RPMI8226 (cell line): ENCODE results near the gene COL11A2.
"Not testable (repeated sequence)": the region's sequence is repeated elsewhere in the genome, so short reads cannot be mapped to it uniquely, and the experiment has no call there.

ENCODE experiments used
- DNase-seq: peaks from one replicate; pipeline ENCODE4 v3.0.0-alpha.2; 2015

Gene COL11A2

GRCh38 chr6:33150560-33150959 is 41.7 kb downstream of the COL11A2 start:
- not testable (repeated sequence) for DNase-seq

GRCh38 chr6:33147807-33148666 is 44.2 kb downstream of the COL11A2 start:
- DNase-seq, result no peak

- DNase-seq, result peak; percentile 48
Measured at GRCh38 chr6:33144373-33144772, 47.9 kb downstream of the COL11A2 start.

- DNase-seq, result no peak
Measured at GRCh38 chr6:33143113-33143770, 49.0 kb downstream of the COL11A2 start.

GRCh38 chr6:33142501-33143070 is 49.7 kb downstream of the COL11A2 start:
- no peak for DNase-seq

- DNase-seq, result no peak
Measured at GRCh38 chr6:33140556-33140955, 51.7 kb downstream of the COL11A2 start.

- DNase-seq, result no peak
Measured at GRCh38 chr6:33139596-33140206, 52.6 kb downstream of the COL11A2 start.

- no peak for DNase-seq
Measured at GRCh38 chr6:33136310-33136900, 55.9 kb downstream of the COL11A2 start.

GRCh38 chr6:33132081-33132524 is 60.2 kb downstream of the COL11A2 start:
- DNase-seq, result no peak

- DNase-seq, result no peak
Measured at GRCh38 chr6:33128318-33128717, 63.9 kb downstream of the COL11A2 start.

GRCh38 chr6:33126101-33126714 is 66.1 kb downstream of the COL11A2 start:
- DNase-seq, result peak; percentile 71

GRCh38 chr6:33124947-33125346 is 67.3 kb downstream of the COL11A2 start:
- no peak for DNase-seq

GRCh38 chr6:33124525-33124901 is 67.8 kb downstream of the COL11A2 start:
- no peak for DNase-seq

GRCh38 chr6:33123732-33124524 is 68.3 kb downstream of the COL11A2 start:
- DNase-seq, result peak; percentile 68

- no peak for DNase-seq
Measured at GRCh38 chr6:33123181-33123580, 69.1 kb downstream of the COL11A2 start.

- DNase-seq, result no peak
Measured at GRCh38 chr6:33120001-33120400, 72.3 kb downstream of the COL11A2 start.

- peak; percentile 69 for DNase-seq
Measured at GRCh38 chr6:33118525-33119123, 73.6 kb downstream of the COL11A2 start.

- no peak for DNase-seq
Measured at GRCh38 chr6:33117811-33118277, 74.4 kb downstream of the COL11A2 start.

GRCh38 chr6:33116841-33117711 is 75.2 kb downstream of the COL11A2 start:
- no peak for DNase-seq

- DNase-seq, result no peak
Measured at GRCh38 chr6:33116417-33116816, 75.8 kb downstream of the COL11A2 start.
